VCaP (cell line): ENCODE data around the gene MYBL2.
"Not testable (repeated sequence)": the region's sequence is repeated elsewhere in the genome, so short reads cannot be mapped to it uniquely, and the experiment has no call there.

Experiments used
- H3K27ac ChIP-seq: fragments of 450-650 bp; 2 replicates; pipeline ENCODE4 v1.5.1; 2017
- CTCF ChIP-seq: fragments of 450-650 bp; conservative IDR thresholded peaks from 2 replicates; pipeline ENCODE4 v1.5.1; 2017; ENCODE audit warnings: mild to moderate bottlenecking, moderate library complexity

MYBL2 gene

GRCh38 chr20:43666376-43667328 is at the start of gene MYBL2:
Gene MYBL2 (plus strand): TSS chr20:43667114. CDS start chr20:43667284, 170 bp downstream.
- no peak for TF ChIP-seq CTCF
- H3K27ac ChIP-seq: peak within 1 kb of the TSS; percentile 48; the same call in 1 of the 2 replicates

DNA sequence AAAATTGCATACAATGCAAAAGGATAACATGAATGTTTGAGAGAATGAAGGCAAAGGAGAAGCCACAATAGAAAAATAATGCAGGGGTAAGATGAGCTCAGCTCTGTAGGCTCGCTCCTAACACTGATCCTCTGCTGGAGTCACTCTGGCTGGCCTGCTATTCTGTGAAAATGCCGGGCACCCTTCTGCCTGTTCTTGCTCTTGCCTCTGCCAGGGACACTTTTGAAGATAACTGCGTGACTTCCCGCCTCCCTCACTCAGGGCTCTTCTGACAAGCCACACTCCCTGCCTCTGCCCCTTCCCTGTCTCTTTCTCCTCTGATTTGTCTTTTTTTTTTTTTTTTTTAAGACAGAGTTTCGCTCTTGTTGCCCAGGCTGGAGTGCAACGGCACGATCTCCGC is 35.3 kb upstream of the MYBL2 start:
- peak overlapping the region; percentile 84 for H3K27ac ChIP-seq
- TF ChIP-seq CTCF: no peak

GRCh38 chr20:43636429-43636828 is 30.5 kb upstream of the MYBL2 start:
- H3K27ac ChIP-seq: no peak overlapping the region
- TF ChIP-seq CTCF: no peak

GRCh38 chr20:43642548-43642947 is 24.4 kb upstream of the MYBL2 start:
- H3K27ac ChIP-seq: no peak overlapping the region
- no peak for TF ChIP-seq CTCF

GRCh38 chr20:43650997-43651525 is 15.9 kb upstream of the MYBL2 start:
- no peak overlapping the region for H3K27ac ChIP-seq
- TF ChIP-seq CTCF: no peak

GRCh38 chr20:43651650-43652184 is 15.2 kb upstream of the MYBL2 start:
- H3K27ac ChIP-seq: not testable (repeated sequence)

DNA sequence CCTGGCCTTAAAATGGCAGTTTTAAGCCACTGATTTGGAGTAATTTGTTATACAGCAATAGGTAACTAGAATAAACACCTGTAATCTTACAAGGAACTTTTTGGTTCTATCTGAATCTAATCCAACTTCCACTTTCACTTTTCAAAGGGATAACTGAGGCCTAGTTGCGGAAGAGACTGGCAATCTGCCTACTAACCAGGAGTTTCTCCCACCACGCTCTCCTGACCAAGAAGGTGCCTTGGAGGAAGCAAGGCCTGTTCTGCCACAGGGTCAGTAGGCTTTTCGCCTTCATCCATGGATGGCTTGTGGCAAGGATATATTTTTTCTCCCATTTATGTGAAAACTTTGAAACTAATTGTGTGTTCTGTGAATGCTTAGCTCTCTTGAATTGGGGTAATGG is 12.9 kb upstream of the MYBL2 start:
- TF ChIP-seq CTCF: no peak
- H3K27ac ChIP-seq: no peak overlapping the region

DNA sequence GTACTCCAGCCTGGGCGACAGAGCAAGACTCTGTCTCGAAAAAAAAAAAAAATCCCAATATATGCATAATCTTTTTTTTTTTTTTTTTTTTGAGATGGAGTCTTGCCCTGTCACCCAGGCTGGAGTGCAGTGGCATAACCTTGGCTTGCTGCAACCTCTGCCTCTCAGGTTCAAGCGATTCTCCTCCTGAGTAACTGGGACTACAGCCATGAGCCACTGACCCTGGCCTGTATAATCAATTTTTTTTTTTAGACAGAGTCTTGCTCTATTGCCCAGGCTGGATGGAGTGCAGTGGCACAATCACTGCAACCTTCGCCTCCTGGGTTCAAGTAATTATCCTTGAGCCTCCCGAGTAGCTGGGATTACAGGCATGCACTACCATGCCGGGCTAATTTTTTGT is 11.7 kb upstream of the MYBL2 start:
- not testable (repeated sequence) for H3K27ac ChIP-seq
